GM21528 (cell line): Measurements from ENCODE around the gene BCLAF1.

Experiments
- ATAC-seq: cut with Tn5 transposase; IDR thresholded peaks from one replicate; pipeline ENCODE4 v1.9.1; 2021; ENCODE audit warnings: mild to moderate bottlenecking, moderate library complexity; ENCODE audit not compliant: unreplicated experiment, low FRiP score

BCLAF1 gene

DNA sequence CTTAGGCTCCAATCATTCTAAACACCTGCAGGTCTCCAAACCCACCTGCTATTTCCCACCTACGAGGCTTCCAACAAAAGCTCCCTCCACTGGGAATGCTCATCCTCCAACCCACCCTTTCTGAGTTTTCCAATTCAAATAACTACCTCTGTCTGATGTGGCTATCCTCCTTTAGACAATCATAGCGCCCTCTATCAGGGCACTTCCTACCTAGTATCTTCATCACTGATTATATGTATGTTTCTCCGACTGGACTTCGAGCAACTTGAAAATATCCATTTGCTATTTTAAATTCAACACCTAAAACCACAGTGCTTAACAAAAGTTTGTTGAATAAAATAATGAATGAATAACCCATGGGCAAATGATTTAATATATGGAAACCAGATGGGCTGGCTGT, 80.9 kb downstream of the BCLAF1 start:
- no peak for ATAC-seq
